Loucy (cell line): ENCODE data around the gene GRIP2.

ENCODE experiments used
- EZH2phosphoT487 ChIP-seq: fragments of 200-600 bp; IDR thresholded peaks from 2 replicates; pipeline ENCODE4 v1.6.1; 2018; ENCODE audit warnings: antibody characterized with exemption, mild to moderate bottlenecking, moderate library complexity, borderline replicate concordance
- TF ChIP-seq, protein P1 (sequence below): fragments of 200-600 bp; sonication (generic); conservative IDR thresholded peaks from 2 replicates; pipeline ENCODE4 v1.5.1; 2014; ENCODE audit warnings: mild to moderate bottlenecking, antibody characterized with exemption, low read length

DNA sequence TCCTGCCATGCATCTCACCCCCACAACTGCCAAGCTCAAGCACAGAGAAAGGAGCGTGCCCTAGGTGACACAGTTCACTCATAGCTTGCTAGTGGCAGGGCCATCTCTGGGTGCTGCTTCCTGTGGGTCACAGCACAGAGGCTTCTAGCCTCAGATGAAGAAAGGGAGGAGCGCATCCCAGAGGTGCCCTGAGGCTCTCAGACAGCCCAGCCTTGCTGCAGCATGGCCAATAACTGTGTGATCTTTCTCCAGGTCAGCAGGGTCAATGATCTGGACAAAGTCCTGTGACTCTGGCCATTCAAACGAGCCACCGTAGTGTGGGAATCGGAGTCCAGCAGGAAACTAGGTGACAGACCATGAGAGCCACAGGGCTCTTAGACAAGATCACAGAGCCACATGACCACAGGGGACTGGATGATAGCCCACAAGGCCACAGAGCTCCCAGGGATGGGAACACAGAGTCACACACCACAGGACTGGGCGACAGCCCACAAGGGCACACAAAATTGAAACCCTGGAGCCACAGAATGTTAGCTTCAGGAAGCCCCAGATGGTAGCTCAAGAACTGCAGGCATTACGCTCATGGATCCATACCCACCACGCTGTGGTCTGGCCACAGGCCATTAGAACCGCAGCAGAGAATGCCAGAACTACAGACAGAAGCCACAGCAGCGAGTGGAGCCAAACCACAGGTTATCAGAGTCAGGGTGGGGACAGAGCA, 25.9 kb upstream of the GRIP2 start:
- TF ChIP-seq, protein P1, sequence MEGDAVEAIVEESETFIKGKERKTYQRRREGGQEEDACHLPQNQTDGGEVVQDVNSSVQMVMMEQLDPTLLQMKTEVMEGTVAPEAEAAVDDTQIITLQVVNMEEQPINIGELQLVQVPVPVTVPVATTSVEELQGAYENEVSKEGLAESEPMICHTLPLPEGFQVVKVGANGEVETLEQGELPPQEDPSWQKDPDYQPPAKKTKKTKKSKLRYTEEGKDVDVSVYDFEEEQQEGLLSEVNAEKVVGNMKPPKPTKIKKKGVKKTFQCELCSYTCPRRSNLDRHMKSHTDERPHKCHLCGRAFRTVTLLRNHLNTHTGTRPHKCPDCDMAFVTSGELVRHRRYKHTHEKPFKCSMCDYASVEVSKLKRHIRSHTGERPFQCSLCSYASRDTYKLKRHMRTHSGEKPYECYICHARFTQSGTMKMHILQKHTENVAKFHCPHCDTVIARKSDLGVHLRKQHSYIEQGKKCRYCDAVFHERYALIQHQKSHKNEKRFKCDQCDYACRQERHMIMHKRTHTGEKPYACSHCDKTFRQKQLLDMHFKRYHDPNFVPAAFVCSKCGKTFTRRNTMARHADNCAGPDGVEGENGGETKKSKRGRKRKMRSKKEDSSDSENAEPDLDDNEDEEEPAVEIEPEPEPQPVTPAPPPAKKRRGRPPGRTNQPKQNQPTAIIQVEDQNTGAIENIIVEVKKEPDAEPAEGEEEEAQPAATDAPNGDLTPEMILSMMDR: no peak
- TF ChIP-seq EZH2phosphoT487: no peak
